Activated CD4-positive, CD25-positive, alpha-beta regulatory T cell treated with anti-CD3 and anti-CD28 coated beads, Interleukin-2, amount 50 U/mL, for 24 hours (primary cell): Measurements from ENCODE around the gene TMEM271.

Experiments
- ATAC-seq, 2 donors: fragments of 150-1000 bp; cut with Tn5 transposase; one replicate each; pipeline ENCODE4 v1.10.0; 2021; ENCODE audit warnings: mild to moderate bottlenecking in 1 of 2, moderate library complexity in 1 of 2

TMEM271 gene

GRCh38 chr4:576245-576821 is at the start of gene TMEM271:
Gene TMEM271 (minus strand): TSS chr4:576295. CDS start chr4:576062, 233 bp downstream.
- no peak for ATAC-seq

DNA sequence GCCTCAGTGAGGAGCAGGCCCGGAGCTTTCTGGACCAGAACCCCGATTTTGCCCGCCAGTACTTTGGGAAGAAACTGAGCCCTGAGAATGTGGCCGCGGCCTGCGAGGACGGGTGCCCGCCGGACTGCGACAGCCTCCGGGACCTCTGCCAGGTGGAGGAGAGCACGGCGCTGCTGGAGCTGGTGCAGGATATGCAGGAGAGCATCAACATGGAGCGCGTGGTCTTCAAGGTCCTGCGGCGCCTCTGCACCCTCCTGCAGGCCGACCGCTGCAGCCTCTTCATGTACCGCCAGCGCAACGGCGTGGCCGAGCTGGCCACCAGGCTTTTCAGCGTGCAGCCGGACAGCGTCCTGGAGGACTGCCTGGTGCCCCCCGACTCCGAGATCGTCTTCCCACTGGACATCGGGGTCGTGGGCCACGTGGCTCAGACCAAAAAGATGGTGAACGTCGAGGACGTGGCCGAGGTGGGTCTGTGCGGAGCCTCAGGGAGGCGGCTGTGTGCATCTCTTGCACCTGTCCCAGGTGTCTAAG is 49.6 kb upstream of the TMEM271 start:
- ATAC-seq: no peak

DNA sequence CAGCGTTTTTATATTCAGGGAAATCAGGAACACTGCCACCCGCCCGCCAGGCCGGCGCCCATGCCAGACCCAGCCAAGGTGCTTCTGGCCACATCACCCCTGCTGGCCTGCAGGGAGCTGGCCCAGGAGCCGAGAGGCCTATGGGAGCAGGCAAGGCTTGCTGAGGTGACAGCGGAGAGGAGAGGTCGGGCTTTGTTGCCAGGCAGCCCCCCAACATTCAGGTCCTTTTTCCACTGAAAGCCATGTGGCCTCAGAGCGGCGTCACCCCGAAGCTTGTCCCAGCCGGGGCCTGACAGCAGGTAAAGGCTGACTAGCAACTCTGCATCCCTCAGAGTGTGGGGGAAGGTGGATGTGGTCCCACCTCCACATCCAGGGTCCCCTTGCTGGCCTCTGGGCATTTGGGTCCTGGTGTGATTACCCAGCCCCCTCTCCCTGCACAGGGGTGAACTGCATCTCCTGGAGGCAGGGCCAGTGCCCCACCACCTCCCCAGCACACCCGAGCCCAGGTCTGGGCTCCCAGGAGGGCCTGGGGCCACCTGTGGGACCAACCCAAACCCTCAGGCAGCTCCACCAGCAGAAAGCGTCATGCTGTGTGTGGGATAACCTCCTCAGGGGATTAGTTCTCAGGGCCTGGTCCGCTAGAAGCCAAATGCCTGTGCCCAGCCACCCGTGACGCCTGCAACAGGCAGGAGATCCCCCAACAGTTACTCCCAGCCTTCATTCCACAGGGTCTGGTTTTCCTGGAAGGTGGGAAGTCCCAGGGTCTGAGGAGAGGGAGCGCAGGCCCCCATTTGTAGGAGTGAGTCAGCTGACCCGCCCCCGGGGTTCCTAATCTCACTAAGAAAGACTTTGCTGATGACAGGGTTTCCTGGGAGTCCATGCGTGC is 48.9 kb upstream of the TMEM271 start, which contains the start of gene PDE6B:
TSS of gene PDE6B (plus strand) at position 869 of the 886 bp plus-strand sequence. CDS start 54 bp downstream, outside the sequence.
- ATAC-seq: no peak

DNA sequence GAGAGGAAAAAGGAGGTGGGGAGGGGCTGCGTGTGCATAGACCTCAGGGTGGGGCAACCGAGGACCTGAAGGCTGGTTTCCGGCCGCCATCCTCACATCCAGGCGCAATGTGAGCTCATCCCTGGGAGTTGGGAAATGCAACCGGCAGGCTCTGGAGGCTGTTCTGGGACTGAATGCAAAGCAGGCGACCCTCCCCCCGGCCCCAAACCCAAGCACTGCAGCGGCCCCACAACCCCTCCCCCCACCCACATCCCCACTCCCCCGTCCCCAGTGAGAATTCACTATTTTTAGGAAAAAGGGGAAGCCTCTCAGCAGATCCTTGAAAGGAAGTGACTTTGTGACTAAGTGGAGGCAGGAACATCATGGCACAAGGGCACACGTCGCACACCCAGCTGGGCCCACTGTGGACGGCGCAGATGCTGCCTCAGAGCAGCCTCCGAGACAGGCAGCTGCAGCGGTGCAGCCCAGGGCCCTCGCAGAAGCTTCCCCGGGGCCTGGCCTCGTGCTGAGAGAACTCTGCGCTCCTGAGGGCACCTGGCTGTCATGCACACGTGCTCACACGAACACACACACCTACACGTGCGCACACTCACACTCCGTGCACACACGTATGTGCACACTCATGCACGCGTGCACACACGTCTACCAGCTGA is 47.9 kb upstream of the TMEM271 start:
- ATAC-seq: no peak

DNA sequence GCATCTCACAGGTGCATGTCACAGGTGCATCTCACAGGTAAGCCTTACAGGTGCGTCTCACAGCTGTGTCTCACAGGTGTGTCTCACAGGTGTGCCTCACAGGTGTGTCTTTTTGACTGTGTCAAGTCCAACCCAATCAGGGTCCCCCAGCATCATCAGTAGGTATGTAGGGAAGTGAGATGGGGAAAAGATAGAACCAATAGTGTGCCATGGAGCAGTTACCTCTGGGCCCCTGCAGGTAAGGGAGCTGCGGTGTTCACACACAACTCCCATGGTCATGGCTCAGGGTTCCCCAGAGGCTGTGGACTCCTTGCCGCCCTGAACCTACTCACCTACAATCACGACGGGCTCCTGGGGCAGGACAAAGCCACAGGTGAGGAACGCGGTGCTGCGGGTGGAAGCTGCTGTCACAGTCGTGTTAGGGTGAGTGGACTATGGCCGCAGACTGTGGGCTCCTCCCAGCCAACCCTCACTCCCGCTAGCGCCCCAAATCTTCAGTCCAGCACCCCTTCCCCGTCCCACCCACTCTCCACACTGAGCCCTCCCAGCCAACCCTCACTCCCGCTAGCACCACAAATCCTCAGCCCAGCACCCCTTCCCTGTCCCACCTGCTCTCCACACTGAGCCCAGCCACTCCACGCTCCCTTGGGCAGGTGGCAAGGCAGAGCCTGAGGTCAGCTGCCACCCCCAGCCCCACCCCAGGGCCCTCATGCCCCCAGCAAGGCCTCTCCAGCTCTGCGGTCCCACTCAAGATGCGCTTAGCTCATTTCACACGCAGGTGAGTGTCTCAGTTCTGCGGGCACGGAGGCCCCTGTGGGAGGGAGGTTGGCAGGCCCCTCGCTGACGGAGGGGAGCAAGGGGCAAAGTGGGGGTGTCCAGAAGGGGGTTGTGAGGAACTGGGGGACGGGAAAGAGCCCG is 47.2 kb upstream of the TMEM271 start:
- ATAC-seq: no peak

GRCh38 chr4:622071-622995 is 46.2 kb upstream of the TMEM271 start:
- no peak for ATAC-seq

GRCh38 chr4:621296-622070 is 45.4 kb upstream of the TMEM271 start:
- ATAC-seq: no peak

DNA sequence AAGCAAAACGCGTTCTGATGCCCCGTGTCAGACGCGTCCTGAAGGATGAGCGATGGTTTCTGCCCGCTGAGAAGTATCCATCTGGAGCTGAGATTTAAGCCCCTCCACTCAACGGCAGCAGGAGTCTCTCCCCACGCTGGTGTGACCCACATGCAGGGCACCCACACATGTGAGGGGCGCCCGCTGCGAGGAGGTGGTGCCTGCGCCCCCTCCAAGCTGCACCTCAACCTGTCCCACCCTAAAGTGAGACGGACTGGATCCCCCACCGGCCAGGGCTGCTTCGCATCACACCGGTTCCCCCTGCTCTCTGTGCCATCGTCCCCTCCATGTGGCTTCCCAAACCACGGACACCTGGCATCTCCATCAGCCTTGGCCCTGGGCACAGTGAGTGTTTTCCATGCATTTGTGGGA is 44.8 kb upstream of the TMEM271 start:
- no peak for ATAC-seq

DNA sequence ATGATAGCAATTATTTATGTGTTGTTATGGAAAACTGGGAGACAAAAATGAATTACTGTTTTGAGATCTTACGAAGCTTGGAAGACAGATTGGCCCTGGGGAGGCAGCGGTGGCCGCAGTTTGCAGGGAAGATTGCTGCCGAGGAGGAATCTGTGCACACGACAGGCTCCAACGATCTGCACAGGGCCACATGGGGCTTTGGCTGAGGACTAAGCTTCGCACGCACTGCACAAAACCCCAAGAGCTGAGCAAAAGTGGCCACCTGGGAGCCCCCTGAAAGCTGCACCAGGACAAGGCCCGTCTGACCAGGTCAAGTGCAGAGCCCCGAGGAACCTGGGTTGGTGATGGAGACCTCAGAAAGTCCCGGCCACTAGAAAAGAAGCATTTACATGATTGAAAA is 44.1 kb upstream of the TMEM271 start:
- ATAC-seq: no peak

- no peak for ATAC-seq
Observed at GRCh38 chr4:617644-618641, 41.8 kb upstream of the TMEM271 start.

DNA sequence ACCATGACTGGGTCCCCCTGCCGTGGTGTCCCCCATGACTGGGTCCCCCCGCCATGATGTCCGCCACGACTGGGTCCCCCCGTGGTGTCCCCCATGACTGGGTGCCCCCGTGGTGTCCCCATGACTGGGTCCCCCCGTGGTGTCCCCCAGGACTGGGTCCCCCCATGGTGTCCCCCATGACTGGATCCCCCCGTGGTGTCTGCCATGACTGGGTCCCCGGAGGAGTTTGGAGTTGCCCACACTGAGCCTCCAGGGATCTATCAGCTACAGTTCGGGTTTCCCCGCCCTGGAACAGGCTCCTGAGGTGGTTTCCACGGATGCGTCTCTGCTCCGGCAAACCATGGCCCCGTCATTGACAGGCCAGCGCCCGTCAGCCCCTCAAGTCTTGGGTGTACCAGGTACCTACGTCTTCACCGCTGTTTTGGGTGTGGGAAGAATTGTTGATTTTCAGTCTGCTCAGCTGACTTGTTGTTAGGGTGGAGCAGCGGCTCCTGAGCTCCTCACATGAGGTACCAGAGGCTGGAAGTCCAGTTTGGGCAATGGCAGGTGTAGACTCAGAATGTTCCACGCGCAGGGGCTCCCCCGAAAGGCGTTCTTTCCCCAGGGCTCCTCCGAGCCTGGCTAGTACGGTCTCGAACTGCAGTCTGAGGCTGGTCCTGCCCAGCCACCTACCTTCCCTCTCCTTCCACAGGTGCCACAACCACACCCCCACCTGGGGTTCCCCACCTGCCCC is 41.0 kb upstream of the TMEM271 start:
- no peak for ATAC-seq

- ATAC-seq: no peak
Observed at GRCh38 chr4:616091-616490, 40.0 kb upstream of the TMEM271 start.

GRCh38 chr4:613126-613525 is 37.0 kb upstream of the TMEM271 start:
- no peak for ATAC-seq

GRCh38 chr4:612749-613125 is 36.6 kb upstream of the TMEM271 start:
- no peak for ATAC-seq

- ATAC-seq: no peak
Observed at GRCh38 chr4:612052-612748, 36.1 kb upstream of the TMEM271 start.

DNA sequence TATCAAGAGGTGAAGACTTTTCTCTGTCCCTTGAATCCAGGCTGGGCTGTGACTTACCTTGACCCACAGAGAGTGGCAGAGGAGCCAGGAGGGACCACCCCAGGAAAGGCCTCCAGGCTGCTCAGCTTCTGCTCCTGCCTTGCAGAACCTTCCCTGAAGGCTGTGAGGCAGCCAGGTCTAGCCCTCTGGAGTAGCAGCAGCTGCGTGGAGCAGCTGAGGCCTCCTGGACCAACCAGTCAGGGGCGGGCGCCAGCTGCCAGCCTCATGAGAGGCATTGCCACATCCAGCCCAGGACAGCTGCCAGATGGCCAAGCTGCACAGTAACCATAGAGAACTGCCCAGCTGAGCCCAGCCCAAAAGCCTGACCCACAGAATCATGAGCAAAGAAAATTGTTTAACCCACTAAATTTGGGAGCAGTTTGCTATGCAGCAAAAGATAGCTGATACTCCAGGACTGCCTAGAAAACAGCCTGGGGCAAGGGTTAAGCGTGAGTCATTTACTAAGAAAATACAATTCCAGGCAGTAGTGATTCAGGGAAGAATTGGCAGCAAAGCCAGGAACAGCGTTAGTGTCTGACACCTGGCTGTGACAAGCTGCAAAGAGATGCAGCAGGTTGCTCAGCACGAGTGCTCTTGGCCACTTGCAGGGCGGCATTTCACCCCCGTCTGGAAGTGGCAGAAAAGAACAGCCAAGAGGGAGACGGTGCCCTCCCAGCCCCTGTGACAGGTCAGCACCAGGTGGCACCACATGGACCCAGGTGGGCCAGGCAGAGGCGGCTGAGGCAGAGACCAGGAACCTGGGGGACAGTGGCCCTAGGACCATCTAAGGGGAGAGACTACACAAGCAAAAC is 34.5 kb upstream of the TMEM271 start:
- ATAC-seq: no peak
